ENCODE data around the gene CNNM1.

The CNNM1 gene

DNA sequence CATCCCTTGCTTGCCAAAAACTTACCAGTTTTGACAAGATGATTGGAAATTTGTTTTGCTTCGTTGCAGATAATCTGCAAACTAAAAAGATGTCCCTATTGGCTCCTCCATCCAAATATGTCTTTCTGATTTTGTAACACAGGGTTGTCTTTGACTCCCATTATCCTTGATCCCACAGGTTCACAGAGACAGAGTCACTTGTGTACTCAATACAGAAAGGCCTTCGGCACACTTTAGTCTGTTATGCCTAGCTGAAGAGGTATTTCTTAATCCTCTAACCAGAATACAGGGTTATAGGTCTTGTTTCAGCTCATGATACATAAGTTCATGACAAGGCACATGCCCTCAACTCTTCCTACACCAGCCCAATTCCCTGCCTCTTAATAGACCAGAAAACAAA lies 10.7 kb upstream of the CNNM1 start:
- DNase-seq (ENCODE audit: low read depth), result no peak
- TF ChIP-seq CTCF (IDR thresholded peaks at IDR 0.05; ENCODE audit: low read length, missing control alignments), result no peak
- H3K4me3 ChIP-seq (replicated peaks; ENCODE audit: low read depth, low read length), result no peak overlapping the region

GRCh38 chr10:99325281-99325680 lies 3.9 kb upstream of the CNNM1 start:
- H3K4me3 ChIP-seq (replicated peaks; ENCODE audit: low read depth, low read length), result no peak overlapping the region
- TF ChIP-seq CTCF (IDR thresholded peaks at IDR 0.05; ENCODE audit: low read length, missing control alignments), result no peak

DNA sequence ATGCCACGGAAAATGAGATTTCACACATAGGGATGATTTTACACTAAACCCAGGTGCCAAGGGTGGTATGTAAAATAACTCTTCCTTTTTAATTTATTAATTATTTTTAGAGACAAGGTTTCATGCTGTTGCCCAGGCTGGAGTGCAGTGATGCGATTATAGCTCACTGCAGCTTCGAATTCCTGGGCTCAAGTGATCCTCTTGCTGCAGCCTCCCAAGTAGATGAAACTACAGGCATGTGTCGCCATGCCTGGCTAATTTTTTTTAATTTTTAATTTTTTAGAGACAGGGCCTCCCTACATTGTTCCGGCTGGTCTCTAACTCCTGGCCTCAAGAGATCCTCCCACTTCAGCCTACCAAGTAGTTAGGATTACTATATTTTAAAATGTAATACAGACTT lies 2.3 kb upstream of the CNNM1 start:
- no peak for TF ChIP-seq CTCF (IDR thresholded peaks at IDR 0.05; ENCODE audit: low read length, missing control alignments)

More at GRCh38 chr10:99325281-99325680, 3.9 kb upstream of the CNNM1 start:
- DNase-seq (ENCODE audit: low read depth), result no peak

GRCh38 chr10:99328579-99329303 lies 415 bp upstream of the CNNM1 start:
- peak overlapping the region; percentile 21 for H3K4me3 ChIP-seq (replicated peaks; ENCODE audit: low read depth, low read length)
- DNase-seq (ENCODE audit: low read depth), result no peak
- TF ChIP-seq CTCF (IDR thresholded peaks at IDR 0.05; ENCODE audit: low read length, missing control alignments), result no peak

More for the DNA sequence above, 2.3 kb upstream of the CNNM1 start:
- DNase-seq (ENCODE audit: low read depth), result no peak
- H3K4me3 ChIP-seq (replicated peaks; ENCODE audit: low read depth, low read length), result no peak overlapping the region

DNA sequence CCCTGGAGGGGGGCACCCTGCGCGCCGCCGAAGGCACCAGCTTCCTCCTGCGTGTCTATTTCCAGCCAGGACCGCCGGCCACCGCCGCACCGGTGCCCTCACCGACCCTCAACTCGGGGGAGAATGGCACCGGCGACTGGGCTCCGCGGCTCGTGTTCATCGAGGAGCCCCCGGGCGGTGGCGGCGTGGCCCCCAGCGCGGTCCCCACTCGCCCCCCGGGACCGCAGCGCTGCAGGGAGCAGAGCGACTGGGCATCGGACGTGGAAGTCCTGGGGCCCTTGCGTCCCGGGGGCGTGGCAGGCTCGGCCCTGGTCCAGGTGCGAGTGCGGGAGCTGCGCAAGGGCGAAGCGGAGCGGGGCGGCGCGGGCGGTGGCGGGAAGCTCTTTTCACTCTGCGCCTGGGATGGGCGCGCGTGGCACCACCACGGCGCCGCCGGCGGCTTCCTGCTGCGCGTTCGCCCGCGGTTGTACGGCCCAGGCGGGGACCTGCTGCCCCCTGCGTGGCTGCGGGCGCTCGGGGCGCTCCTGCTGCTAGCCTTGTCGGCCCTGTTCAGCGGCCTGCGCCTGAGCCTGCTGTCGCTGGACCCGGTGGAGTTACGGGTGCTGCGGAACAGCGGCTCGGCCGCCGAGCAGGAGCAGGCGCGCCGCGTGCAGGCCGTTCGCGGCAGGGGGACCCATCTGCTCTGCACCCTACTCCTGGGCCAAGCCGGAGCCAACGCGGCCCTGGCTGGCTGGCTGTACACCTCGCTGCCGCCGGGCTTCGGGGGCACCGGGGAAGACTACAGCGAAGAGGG lies 594 bp downstream of the CNNM1 start:
- no peak for TF ChIP-seq CTCF (IDR thresholded peaks at IDR 0.05; ENCODE audit: low read length, missing control alignments)
- H3K4me3 ChIP-seq (replicated peaks; ENCODE audit: low read depth, low read length), result peak overlapping the region; percentile 21
- peak; percentile 4 for DNase-seq (ENCODE audit: low read depth)

DNA sequence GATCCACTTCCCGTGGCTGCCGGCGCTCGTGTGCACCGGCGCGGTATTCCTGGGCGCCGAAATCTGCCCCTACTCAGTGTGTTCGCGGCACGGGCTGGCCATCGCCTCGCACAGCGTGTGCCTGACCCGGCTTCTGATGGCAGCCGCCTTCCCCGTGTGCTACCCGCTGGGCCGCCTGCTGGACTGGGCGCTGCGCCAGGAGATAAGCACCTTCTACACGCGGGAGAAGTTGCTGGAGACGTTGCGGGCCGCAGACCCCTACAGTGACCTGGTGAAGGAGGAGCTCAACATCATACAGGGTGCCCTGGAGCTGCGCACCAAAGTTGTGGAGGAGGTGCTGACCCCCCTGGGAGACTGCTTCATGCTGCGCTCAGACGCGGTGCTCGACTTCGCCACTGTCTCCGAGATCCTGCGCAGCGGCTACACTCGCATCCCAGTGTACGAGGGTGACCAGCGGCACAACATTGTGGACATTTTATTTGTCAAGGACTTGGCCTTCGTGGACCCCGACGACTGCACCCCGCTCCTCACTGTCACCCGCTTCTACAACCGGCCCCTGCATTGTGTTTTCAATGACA lies 1.3 kb downstream of the CNNM1 start:
- H3K4me3 ChIP-seq (replicated peaks; ENCODE audit: low read depth, low read length), result no peak overlapping the region
- no peak for TF ChIP-seq CTCF (IDR thresholded peaks at IDR 0.05; ENCODE audit: low read length, missing control alignments)
- DNase-seq (ENCODE audit: low read depth), result no peak
